Nephron progenitor cell (in vitro differentiated cells): Measurements from ENCODE around the gene TLE3.

Experiments used
- DNase-seq: peaks from one replicate; pipeline ENCODE4 v3.0.0; 2021
- H3K27ac Mint-ChIP-seq: 2 replicates; pipeline ENCODE4 v1.8.0; 2021; ENCODE audit warnings: mild to moderate bottlenecking, moderate library complexity, mixed read lengths
- H3K27me3 Mint-ChIP-seq: 2 replicates; pipeline ENCODE4 v1.8.0; 2021; ENCODE audit warnings: mild to moderate bottlenecking, low read depth, mixed read lengths; ENCODE audit not compliant: poor library complexity
- H3K36me3 Mint-ChIP-seq: 2 replicates; pipeline ENCODE4 v1.8.0; 2021; ENCODE audit warnings: low read depth, mixed read lengths
- H3K4me1 Mint-ChIP-seq: 2 replicates; pipeline ENCODE4 v1.8.0; 2021; ENCODE audit warnings: mixed read lengths
- H3K4me3 Mint-ChIP-seq: 2 replicates; pipeline ENCODE4 v1.8.0; 2021; ENCODE audit warnings: mild to moderate bottlenecking, moderate library complexity, mixed read lengths
- H3K9me3 Mint-ChIP-seq: 2 replicates; pipeline ENCODE4 v1.8.0; 2021; ENCODE audit warnings: mild to moderate bottlenecking, moderate library complexity, mixed read lengths
- TF ChIP-seq, protein P1 (sequence below): fragments of 200-600 bp; sonication (generic); IDR thresholded peaks from 2 replicates; pipeline ENCODE4 v1.5.0; 2021; ENCODE audit warnings: antibody characterized with exemption

TLE3 gene

DNA sequence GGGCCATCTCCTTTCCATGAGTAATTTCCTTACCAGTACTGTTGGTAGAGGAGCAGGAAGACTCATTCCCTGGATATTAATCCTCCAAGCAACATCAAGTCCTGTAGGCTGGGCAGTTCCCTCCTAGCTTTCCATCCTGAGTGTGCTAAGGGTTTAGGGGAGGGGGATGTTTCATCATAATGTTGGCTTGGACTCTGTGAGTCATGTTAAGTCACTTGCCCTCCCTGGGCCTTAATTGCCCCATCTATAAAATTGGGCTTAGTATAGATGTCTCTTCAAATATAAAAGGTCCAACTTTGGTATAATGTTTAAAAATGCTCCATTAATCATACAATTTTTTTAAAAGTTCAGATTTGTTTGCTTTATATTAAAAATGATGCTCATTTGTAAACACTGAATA, 52.7 kb downstream of the TLE3 start:
- DNase-seq: no peak
- Mint-ChIP-seq H3K9me3 (no peaks in the 10 kb centered on the region), H3K4me1 (peaks cover 40% of the 10 kb centered on the region), H3K4me3 (no peak overlapping the region), H3K27ac (no peak overlapping the region), H3K36me3 (peaks cover 10% of the 10 kb centered on the region), H3K27me3 (peaks cover 8% of the 10 kb centered on the region)
- TF ChIP-seq, protein P1, sequence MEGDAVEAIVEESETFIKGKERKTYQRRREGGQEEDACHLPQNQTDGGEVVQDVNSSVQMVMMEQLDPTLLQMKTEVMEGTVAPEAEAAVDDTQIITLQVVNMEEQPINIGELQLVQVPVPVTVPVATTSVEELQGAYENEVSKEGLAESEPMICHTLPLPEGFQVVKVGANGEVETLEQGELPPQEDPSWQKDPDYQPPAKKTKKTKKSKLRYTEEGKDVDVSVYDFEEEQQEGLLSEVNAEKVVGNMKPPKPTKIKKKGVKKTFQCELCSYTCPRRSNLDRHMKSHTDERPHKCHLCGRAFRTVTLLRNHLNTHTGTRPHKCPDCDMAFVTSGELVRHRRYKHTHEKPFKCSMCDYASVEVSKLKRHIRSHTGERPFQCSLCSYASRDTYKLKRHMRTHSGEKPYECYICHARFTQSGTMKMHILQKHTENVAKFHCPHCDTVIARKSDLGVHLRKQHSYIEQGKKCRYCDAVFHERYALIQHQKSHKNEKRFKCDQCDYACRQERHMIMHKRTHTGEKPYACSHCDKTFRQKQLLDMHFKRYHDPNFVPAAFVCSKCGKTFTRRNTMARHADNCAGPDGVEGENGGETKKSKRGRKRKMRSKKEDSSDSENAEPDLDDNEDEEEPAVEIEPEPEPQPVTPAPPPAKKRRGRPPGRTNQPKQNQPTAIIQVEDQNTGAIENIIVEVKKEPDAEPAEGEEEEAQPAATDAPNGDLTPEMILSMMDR: no peak

DNA sequence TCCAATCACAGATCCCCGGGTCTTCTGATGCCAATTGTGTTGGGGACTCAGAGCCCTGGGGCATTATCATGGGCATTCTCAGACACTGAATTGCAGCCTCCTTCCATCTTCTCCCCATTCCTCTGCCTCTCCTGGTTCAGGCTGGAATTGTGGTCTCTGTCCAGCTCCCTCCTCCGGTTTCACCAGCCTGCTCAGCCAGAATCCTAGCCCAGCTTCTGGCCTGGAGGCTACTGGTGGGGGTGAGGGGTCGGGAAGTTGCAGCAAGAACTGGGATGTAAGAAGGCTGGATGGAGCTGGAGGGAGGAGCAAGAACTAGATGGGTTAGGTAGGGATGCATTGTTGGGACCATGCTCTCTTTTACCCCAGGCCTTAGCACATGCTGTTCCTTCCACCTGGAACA, 53.5 kb downstream of the TLE3 start:
- DNase-seq: no peak
- Mint-ChIP-seq H3K36me3 (peaks cover 10% of the 10 kb centered on the region), H3K27ac (no peak overlapping the region), H3K27me3 (peaks cover 10% of the 10 kb centered on the region), H3K9me3 (no peaks in the 10 kb centered on the region), H3K4me3 (no peak overlapping the region), H3K4me1 (peaks cover 31% of the 10 kb centered on the region)
- TF ChIP-seq, protein P1: no peak

DNA sequence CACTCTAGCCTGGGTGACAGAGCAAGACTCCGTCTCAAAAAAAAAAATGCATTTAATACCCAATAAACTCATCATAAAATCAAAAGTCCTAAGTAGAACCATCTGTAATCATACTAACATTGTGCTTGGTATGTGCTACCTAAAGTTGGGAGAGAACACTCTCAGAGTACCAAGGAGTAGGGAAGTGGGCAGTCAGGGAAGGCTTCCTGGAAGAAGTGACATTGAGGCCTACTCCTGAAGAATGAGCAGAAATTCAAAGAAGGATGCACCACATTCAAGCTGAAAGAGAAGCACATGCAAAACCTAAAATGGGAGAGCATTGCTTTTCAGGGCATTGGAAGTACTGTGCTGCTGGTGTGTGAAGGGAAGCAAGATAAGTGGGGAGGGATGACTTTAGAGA, 54.1 kb downstream of the TLE3 start:
- no peak for DNase-seq
- Mint-ChIP-seq H3K4me3 (no peak overlapping the region), H3K27ac (no peak overlapping the region), H3K36me3 (peaks cover 10% of the 10 kb centered on the region), H3K27me3 (peaks cover 10% of the 10 kb centered on the region), H3K9me3 (no peaks in the 10 kb centered on the region), H3K4me1 (peaks cover 25% of the 10 kb centered on the region)
- TF ChIP-seq, protein P1: no peak

DNA sequence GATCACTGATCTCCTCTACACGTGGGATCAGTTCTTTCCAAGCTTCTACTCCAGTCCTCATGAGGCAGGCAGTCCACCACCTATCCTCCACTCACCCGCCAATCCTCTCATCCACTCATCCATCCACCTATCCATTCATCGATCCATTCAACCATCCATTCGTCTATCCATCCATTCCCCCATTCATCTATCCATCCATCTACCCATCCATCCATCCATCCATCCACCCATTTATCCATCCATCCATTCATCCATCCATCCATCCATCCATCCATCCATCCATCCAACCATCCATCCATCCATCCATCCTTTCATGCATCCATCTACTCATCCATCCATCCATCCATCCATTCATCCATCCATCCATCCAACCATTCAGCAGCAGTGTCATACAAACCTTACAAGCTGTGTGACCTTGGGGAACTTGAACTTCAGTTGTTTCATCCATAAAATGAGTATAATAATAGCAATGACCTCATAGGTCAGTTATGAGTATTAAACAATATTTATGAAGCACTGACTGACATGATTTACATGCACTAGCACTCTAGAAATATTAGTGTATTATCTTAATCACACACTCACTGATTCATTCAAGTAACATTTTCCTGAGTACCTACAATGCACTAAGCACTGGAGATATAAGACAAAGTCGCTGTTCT, 55.0 kb downstream of the TLE3 start:
- peaks cover 10% of the 10 kb centered on the region for H3K27me3 Mint-ChIP-seq
- no peak for DNase-seq
- peaks cover 18% of the 10 kb centered on the region for H3K4me1 Mint-ChIP-seq
- H3K4me3 Mint-ChIP-seq: no peak overlapping the region
- H3K36me3 Mint-ChIP-seq: peaks cover 10% of the 10 kb centered on the region
- no peak overlapping the region for H3K27ac Mint-ChIP-seq
- TF ChIP-seq, protein P1: no peak
- no peaks in the 10 kb centered on the region for H3K9me3 Mint-ChIP-seq

DNA sequence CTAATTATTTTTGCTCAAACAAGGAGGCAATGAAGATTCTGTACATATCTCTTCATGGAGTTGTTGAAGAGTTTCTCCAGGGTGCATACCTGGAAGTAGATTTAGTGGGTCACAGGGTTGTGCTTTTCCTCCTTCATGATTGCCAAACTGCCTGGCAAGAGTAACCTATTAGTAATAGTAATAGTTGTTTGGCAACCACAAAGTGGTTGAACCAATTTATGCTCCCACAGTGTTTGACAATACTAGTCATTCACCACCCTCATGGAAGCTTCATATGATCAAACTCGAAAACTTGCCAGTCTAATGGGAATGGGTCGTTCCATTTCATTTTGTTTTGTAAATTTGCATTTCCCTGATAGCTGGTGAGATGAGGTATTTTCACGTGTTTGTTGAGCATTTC, 57.8 kb downstream of the TLE3 start:
- peaks cover 16% of the 10 kb centered on the region for H3K27me3 Mint-ChIP-seq
- no peak overlapping the region for H3K4me3 Mint-ChIP-seq
- H3K9me3 Mint-ChIP-seq: no peaks in the 10 kb centered on the region
- TF ChIP-seq, protein P1: no peak
- DNase-seq: no peak
- H3K36me3 Mint-ChIP-seq: peaks cover 10% of the 10 kb centered on the region
- no peaks in the 10 kb centered on the region for H3K4me1 Mint-ChIP-seq
- no peak overlapping the region for H3K27ac Mint-ChIP-seq

DNA sequence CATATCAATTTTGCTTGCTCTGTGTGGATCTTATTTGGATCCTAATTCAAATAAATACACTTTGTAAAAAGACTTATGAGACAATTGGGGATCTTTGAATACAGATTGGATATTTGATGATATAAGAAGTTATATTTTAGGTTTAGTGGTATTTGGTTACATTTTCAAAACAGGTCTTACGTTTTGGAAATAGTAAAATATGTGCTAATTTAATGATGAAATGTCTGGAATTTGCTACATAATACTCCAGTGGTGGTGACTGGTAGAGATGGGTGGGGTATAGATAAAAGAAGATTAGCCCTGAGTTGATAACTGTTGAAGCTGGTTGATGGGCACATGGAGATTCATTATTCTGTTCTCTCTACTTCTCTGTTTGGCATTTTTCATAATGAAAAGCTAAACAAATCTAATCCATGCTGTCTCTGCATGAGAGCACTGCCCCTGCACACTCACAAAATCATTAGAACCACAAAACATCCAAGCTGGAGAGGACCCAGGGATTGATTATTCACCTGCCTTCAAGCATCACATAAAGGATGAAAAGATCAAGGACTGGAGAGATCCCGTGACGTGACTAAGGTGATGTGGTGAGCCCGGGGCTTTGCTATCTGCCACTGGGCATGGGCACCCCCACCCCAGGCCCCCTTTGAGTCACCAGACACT, 58.9 kb downstream of the TLE3 start:
- TF ChIP-seq, protein P1: no peak
- Mint-ChIP-seq H3K36me3 (peaks cover 9% of the 10 kb centered on the region), H3K4me3 (no peak overlapping the region), H3K27me3 (peaks cover 17% of the 10 kb centered on the region), H3K27ac (no peak overlapping the region), H3K9me3 (no peaks in the 10 kb centered on the region), H3K4me1 (peaks cover 3% of the 10 kb centered on the region)
- DNase-seq: no peak
